Measurements from ENCODE around the gene KCNIP4. TPM values are rescaled to one million over a fixed set of nuclear protein-coding genes. Genes with fewer than 3 reads are reported as not detected.

The KCNIP4 gene
- total and polyA plus RNA-seq, 9 of the 15 experiments (the other 6 are each of a cell fraction or from before 2014, with no cell fraction given) = 0.25 to 0.41 TPM; not detected in 7

DNA sequence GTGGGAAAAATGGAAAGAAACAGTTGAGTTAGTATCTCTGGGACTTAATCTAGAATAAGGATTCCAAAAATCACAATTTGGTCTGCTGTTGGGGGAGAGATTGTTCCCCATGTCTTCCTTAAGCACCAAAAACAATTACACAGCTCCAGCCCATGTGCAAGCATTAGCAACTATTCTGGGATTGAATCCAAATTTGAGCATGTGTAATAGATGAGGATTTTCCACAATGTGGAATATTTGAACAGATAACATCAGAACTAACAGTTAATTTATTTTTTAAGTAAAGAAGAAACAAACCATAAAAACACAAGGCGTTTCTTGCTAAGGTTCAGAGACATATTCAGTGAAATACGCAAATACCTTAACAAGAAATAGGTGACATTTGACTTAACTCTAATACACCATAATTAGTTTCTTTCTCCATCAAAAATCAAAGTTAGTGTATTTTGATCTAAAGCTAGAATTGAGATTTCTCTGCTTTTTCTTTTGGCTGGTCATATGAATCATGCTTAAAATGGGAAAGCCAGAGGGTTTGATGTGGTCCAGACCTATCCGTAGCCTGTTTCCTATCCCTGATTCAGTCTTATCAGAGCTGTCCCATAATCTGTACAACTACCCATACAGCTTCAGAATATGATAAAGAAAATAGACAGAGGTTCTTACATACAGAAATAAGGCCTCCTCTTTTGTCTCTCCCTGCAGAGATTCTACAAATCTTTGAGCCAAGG is 834.9 kb downstream of the KCNIP4 start:
- WGBS (ENCODE audit: insufficient coverage, low coverage, missing lambda C conversion rate) = 3% methylated on average over 3 of the region's 3 CpGs
- no peaks in the 10 kb centered on the region for H4K20me1 ChIP-seq (replicated peaks; ENCODE audit: control insufficient read depth, insufficient read depth, low read length)
- no peaks in the 10 kb centered on the region for H3K9me1 ChIP-seq (ENCODE audit: control insufficient read depth, insufficient read depth, low read length)
- no peak for DNase-seq (ENCODE audit: extremely low read depth in 1 of 4, low spot score in 3 of 4)
- FAIRE-seq = no peak
- no peak overlapping the region for H3K9ac ChIP-seq (ENCODE audit: insufficient read depth in 1 of 2, low read depth in 2 of 2, low read length in 2 of 2)
- H3K79me2 ChIP-seq (ENCODE audit: control insufficient read depth, insufficient read depth, low read length) = no peaks in the 10 kb centered on the region
- H3K27ac ChIP-seq (ENCODE audit: extremely low read depth, low read depth, low read length) = no peak overlapping the region
- no peaks in the 10 kb centered on the region; the same call in 1 of the 2 replicates for H3K9me3 ChIP-seq (replicated peaks; ENCODE audit: control insufficient read depth, insufficient read depth, low read depth, low read length)
- intact Hi-C loops (cut with micrococcal nuclease) (no loop called here), in situ Hi-C loops (cut with MboI) (no loop called here)
- no peak for ATAC-seq
- no peaks in the 10 kb centered on the region for H3K27me3 ChIP-seq (ENCODE audit: control insufficient read depth in 2 of 2, insufficient read depth in 2 of 2, low read length in 2 of 2)
- no peaks in the 10 kb centered on the region for H3K4me1 ChIP-seq (replicated peaks in 1 of 2; ENCODE audit: control insufficient read depth in 2 of 2, insufficient read depth in 2 of 2, low read length in 2 of 2)
- no TSS peak for BruUV-seq (replicated peaks)
- no peak for TF ChIP-seq ZNF445 (CRISPR knock-in tag; IDR thresholded peaks at IDR 0.05; ENCODE audit: low read depth)
- TF ChIP-seq KDM1A (IDR thresholded peaks at IDR 0.05) = no peak
- TF ChIP-seq, protein P1, sequence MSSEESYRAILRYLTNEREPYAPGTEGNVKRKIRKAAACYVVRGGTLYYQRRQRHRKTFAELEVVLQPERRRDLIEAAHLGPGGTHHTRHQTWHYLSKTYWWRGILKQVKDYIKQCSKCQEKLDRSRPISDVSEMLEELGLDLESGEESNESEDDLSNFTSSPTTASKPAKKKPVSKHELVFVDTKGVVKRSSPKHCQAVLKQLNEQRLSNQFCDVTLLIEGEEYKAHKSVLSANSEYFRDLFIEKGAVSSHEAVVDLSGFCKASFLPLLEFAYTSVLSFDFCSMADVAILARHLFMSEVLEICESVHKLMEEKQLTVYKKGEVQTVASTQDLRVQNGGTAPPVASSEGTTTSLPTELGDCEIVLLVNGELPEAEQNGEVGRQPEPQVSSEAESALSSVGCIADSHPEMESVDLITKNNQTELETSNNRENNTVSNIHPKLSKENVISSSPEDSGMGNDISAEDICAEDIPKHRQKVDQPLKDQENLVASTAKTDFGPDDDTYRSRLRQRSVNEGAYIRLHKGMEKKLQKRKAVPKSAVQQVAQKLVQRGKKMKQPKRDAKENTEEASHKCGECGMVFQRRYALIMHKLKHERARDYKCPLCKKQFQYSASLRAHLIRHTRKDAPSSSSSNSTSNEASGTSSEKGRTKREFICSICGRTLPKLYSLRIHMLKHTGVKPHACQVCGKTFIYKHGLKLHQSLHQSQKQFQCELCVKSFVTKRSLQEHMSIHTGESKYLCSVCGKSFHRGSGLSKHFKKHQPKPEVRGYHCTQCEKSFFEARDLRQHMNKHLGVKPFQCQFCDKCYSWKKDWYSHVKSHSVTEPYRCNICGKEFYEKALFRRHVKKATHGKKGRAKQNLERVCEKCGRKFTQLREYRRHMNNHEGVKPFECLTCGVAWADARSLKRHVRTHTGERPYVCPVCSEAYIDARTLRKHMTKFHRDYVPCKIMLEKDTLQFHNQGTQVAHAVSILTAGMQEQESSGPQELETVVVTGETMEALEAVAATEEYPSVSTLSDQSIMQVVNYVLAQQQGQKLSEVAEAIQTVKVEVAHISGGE (CRISPR knock-in tag; IDR thresholded peaks at IDR 0.05) = no peak
- no peak for TF ChIP-seq HDGF (IDR thresholded peaks at IDR 0.05)
- no peak for TF ChIP-seq PHF21A (IDR thresholded peaks at IDR 0.05; ENCODE audit: borderline replicate concordance, low read depth)
- TF ChIP-seq, protein P2, sequence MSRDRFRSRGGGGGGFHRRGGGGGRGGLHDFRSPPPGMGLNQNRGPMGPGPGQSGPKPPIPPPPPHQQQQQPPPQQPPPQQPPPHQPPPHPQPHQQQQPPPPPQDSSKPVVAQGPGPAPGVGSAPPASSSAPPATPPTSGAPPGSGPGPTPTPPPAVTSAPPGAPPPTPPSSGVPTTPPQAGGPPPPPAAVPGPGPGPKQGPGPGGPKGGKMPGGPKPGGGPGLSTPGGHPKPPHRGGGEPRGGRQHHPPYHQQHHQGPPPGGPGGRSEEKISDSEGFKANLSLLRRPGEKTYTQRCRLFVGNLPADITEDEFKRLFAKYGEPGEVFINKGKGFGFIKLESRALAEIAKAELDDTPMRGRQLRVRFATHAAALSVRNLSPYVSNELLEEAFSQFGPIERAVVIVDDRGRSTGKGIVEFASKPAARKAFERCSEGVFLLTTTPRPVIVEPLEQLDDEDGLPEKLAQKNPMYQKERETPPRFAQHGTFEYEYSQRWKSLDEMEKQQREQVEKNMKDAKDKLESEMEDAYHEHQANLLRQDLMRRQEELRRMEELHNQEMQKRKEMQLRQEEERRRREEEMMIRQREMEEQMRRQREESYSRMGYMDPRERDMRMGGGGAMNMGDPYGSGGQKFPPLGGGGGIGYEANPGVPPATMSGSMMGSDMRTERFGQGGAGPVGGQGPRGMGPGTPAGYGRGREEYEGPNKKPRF (IDR thresholded peaks at IDR 0.05; ENCODE audit: low read depth, low read length) = no peak
- no peak for TF ChIP-seq NONO (IDR thresholded peaks at IDR 0.05; ENCODE audit: low read depth in 2 of 2, low read length in 1 of 2)
- TF ChIP-seq ZNF217 (CRISPR knock-in tag; IDR thresholded peaks at IDR 0.05) = no peak
- ChIA-PET POLR2A (no interaction called here), CTCF (ENCODE audit: low intra/inter-chr PET ratio) (no interaction called here)
- H3K4me3 ChIP-seq = no peak overlapping the region
- no peak overlapping the region for H2AFZ ChIP-seq (ENCODE audit: low read depth, low read length)
- no peaks in the 10 kb centered on the region for H3K36me3 ChIP-seq (ENCODE audit: control insufficient read depth, insufficient read depth, low read length)
- no peak overlapping the region for H3K4me2 ChIP-seq (ENCODE audit: insufficient read depth, low read length)
